ENCODE measurements around the gene C16orf92. TPM values are rescaled to one million over a fixed set of nuclear protein-coding genes. Genes with fewer than 3 reads are reported as not detected.
"Not testable (repeated sequence)": the region's sequence is repeated elsewhere in the genome, so short reads cannot be mapped to it uniquely, and the experiment has no call there.

C16orf92 gene
- total RNA-seq, 1 experiment from 2014 or later = not detected

DNA sequence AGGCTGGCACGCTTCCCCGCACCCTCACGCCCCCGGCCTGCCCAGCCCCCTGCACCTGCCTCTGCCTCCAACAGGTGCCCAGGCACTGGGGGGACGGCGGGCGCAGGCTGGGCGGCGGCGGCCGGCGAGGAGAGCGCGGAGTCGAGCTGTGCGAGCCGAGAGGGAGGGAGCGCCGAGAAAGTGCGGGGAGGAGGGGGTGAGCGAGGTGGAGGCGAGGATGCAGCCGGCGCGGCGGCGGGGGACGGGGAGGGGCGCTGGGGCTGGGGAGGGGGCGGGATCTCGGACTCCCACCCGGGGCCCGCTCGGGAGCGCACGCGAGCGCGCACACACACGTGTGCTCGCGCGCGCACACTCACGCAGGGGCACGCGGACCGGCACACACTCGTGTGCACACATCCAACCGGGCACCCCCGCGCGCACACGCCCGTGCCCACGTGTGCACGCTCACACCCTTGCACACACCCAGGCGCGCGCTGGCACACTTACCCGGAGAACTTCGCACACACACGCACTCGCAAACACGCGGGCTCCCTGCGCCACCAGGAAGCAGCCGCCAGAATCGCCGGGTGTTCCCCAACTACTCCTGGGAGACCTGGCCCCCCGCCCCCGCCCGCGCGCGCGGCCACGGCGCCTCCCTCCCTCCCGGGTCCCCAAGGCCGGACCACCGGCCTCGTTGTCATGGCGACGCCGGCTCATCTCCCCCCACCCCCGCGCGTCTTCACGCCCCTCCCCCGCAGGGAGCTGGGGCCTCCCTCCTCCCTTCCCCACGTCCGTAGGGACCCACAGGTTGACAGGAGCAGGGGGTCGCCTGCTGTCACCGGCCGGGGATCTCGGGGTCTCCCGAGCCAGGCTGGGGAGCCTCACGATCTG lies 11.9 kb upstream of the C16orf92 start, which contains the start of gene DOC2A:
Gene DOC2A, minus strand, starts transcription at position 184 of the 870 bp plus-strand sequence. CDS start 805 bp downstream, outside the sequence.
- Mint-ChIP-seq H3K36me3 (ENCODE audit: insufficient read depth, unreplicated experiment) (peaks cover 6% of the 10 kb centered on the region), H3K4me3 (ENCODE audit: unreplicated experiment) (peak within 1 kb of the TSS; percentile 48), H3K27ac (ENCODE audit: low read depth, unreplicated experiment) (no peak within 1 kb of the TSS), H3K27me3 (ENCODE audit: insufficient read depth, unreplicated experiment) (peaks cover 27% of the 10 kb centered on the region), H3K9me3 (ENCODE audit: unreplicated experiment) (no peaks in the 10 kb centered on the region), H3K4me1 (ENCODE audit: insufficient read depth, unreplicated experiment) (no peaks in the 10 kb centered on the region)
- intact Hi-C loops (cut with micrococcal nuclease) = no loop called here
- DNase-seq (ENCODE audit: unreplicated experiment) = no peak
- BruUV-seq (replicated peaks) = no TSS peak
- TF ChIP-seq, protein P1, sequence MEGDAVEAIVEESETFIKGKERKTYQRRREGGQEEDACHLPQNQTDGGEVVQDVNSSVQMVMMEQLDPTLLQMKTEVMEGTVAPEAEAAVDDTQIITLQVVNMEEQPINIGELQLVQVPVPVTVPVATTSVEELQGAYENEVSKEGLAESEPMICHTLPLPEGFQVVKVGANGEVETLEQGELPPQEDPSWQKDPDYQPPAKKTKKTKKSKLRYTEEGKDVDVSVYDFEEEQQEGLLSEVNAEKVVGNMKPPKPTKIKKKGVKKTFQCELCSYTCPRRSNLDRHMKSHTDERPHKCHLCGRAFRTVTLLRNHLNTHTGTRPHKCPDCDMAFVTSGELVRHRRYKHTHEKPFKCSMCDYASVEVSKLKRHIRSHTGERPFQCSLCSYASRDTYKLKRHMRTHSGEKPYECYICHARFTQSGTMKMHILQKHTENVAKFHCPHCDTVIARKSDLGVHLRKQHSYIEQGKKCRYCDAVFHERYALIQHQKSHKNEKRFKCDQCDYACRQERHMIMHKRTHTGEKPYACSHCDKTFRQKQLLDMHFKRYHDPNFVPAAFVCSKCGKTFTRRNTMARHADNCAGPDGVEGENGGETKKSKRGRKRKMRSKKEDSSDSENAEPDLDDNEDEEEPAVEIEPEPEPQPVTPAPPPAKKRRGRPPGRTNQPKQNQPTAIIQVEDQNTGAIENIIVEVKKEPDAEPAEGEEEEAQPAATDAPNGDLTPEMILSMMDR (IDR thresholded peaks at IDR 0.05; ENCODE audit: unreplicated experiment) = no peak
- ChIA-PET CTCF (no interaction called here), POLR2A (no interaction called here)

DNA sequence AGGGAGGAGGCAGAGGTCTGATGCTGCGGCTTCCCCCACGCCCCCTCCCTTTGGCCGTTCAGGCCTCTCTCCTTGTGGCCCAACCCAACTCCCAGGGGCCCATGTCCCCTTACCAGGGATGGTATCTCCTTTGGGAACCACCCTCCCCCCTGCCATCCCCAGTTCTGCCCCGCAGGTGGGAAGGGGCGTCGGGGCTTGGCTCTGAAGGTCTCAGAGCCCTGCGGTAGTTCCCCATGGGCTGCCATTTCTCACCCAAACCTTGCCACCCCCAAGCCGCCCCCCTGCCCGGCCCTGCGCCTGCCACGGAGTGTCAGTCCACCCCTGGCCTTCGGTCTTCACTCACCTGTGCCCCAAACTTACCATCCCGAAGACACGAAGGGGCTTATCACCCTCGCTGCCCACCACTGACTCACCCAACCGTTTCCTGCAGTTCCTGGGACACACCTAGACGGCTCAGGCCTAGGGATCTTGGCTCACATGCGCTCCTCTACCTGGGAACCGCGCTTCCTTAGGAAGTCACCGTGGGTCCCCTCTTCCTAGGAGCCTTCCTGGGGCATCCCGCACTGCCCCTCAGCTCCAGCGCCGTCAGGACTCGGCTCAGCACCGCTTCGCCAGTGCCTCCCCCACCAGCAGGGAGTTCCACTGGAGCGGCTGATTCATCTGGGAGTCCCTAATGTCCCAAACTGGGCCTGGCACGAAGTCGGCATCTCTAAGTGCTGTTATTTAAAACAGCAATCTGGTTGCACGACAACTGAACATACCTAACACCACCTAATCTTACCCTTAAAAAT lies 11.1 kb upstream of the C16orf92 start:
- intact Hi-C loops (cut with micrococcal nuclease) = no loop called here
- Mint-ChIP-seq H3K9me3 (ENCODE audit: unreplicated experiment) (no peaks in the 10 kb centered on the region), H3K27ac (ENCODE audit: low read depth, unreplicated experiment) (no peak overlapping the region), H3K4me1 (ENCODE audit: insufficient read depth, unreplicated experiment) (no peaks in the 10 kb centered on the region), H3K27me3 (ENCODE audit: insufficient read depth, unreplicated experiment) (peaks cover 27% of the 10 kb centered on the region), H3K36me3 (ENCODE audit: insufficient read depth, unreplicated experiment) (peaks cover 6% of the 10 kb centered on the region), H3K4me3 (ENCODE audit: unreplicated experiment) (peak overlapping the region; percentile 48)
- DNase-seq (ENCODE audit: unreplicated experiment) = no peak
- TF ChIP-seq, protein P1 (IDR thresholded peaks at IDR 0.05; ENCODE audit: unreplicated experiment) = no peak
- BruUV-seq (replicated peaks) = no TSS peak
- ChIA-PET CTCF (interaction anchor here (0.6 kb wide), 1 partner anchor 163 kb away, joined by 4 read pairs; no protein-coding TSS in a partner anchor), POLR2A (no interaction called here)

DNA sequence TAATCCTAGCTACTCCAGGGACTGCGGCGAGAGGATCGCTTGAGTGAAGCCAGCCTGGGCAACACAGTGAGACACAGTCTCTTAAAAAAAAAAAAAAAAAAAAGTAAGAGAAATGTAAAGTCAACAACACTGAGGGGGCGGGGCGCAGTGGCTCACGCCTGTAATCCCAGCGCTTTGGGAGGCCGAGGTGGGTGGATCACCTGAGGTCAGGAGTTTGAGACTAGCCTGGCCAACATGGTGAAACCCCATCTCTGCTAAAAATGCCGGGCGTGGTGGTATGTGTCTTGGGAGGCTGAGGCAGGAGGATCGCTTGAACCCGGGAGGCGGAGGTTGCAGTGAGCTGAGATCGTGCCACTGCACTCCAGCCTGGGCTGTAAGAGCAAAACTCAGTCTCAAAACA lies 10.4 kb upstream of the C16orf92 start:
- CTCF ChIA-PET = interaction anchor here (0.6 to 1.3 kb wide), 2 partner anchors 19 to 163 kb away, joined by 4 to 9 read pairs; partner anchors contain the start of gene TLCD3B
- H3K36me3 Mint-ChIP-seq (ENCODE audit: insufficient read depth, unreplicated experiment); H3K27ac Mint-ChIP-seq (ENCODE audit: low read depth, unreplicated experiment); H3K9me3 Mint-ChIP-seq (ENCODE audit: unreplicated experiment); H3K4me1 Mint-ChIP-seq (ENCODE audit: insufficient read depth, unreplicated experiment); BruUV-seq (replicated peaks); DNase-seq (ENCODE audit: unreplicated experiment); POLR2A ChIA-PET; intact Hi-C loops (cut with micrococcal nuclease); H3K4me3 Mint-ChIP-seq (ENCODE audit: unreplicated experiment): not testable (repeated sequence)
- peaks cover 27% of the 10 kb centered on the region for H3K27me3 Mint-ChIP-seq (ENCODE audit: insufficient read depth, unreplicated experiment)

DNA sequence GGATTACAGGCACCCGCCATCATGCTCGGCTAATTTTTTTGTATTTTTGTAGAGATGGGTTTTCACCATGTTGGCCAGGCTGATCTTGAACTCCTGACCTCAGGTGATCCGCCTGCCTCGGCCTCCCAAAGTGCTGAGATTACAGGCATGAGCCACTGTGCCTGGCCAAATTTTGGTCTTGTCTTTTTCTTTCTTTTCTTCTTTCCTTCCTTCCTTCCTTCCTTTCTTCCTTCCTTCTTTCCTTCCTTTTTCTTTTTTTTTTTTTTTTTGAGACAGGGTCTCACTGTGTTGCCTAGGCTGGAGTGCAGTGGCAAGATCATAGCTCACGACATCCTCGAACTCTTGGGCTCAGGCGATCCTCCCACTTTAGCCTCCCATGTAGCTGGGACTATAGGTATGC lies 7.5 kb upstream of the C16orf92 start:
- H3K9me3 Mint-ChIP-seq (ENCODE audit: unreplicated experiment); H3K4me1 Mint-ChIP-seq (ENCODE audit: insufficient read depth, unreplicated experiment); H3K36me3 Mint-ChIP-seq (ENCODE audit: insufficient read depth, unreplicated experiment); H3K4me3 Mint-ChIP-seq (ENCODE audit: unreplicated experiment); H3K27ac Mint-ChIP-seq (ENCODE audit: low read depth, unreplicated experiment); intact Hi-C loops (cut with micrococcal nuclease); DNase-seq (ENCODE audit: unreplicated experiment); BruUV-seq (replicated peaks): not testable (repeated sequence)
- POLR2A ChIA-PET = interaction anchor here (1.0 kb wide), 1 partner anchor 20 kb away, joined by 4 read pairs; the partner anchor contains the start of genes HIRIP3 and INO80E
- CTCF ChIA-PET = interaction anchor here (0.9 to 1.1 kb wide), 3 partner anchors 11 to 316 kb away, joined by 3 read pairs; no protein-coding TSS in a partner anchor
- H3K27me3 Mint-ChIP-seq (ENCODE audit: insufficient read depth, unreplicated experiment) = peaks cover 21% of the 10 kb centered on the region
